ENCODE data around the gene STC2. TPM values are rescaled to one million over a fixed set of nuclear protein-coding genes. Genes with fewer than 3 reads are reported as not detected.

Gene STC2
- total RNA-seq, 1 donor from 2014 or later = 12.2 TPM

DNA sequence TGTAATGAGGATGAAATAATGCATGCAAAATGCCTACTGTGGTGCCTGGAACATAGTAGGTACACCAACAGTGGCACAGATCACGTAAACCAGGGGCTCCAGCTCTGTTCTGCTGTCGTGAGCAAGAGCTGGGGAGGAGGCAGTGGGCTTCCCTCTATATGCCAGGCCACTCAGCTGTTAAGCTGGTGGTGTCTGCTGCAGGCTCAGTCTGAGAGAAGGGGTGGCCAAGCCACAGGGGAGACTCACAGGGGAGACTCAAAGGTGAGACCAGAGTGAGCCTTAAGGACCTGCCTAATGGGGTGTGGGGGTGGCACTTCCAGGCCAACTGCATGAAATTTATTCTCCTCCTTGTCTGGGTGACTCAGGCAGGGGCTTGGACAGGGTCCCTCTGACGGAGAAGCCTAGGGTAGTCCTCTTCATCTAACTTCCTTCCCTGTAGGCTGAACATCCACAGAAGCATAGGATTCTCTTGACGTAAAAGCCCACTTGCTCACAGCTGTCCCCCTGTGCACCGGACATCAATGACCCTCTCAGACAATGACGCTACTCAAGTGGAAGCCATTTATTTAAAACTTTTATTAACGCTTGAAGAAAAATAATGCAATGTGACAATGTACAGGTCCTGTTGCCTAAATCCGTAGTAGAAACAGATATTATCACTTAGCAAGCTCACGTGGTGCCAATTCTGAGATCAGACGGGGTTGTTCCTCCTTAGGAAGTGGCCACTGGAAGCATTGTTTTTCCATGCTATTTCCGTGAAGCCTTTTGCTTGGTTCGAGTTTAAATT is 13.9 kb downstream of the STC2 start:
- H3K36me3 Mint-ChIP-seq (ENCODE audit: insufficient read depth) = peaks cover 16% of the 10 kb centered on the region
- DNase-seq (ENCODE audit: low spot score, unreplicated experiment) = no peak
- TF ChIP-seq, protein P1, sequence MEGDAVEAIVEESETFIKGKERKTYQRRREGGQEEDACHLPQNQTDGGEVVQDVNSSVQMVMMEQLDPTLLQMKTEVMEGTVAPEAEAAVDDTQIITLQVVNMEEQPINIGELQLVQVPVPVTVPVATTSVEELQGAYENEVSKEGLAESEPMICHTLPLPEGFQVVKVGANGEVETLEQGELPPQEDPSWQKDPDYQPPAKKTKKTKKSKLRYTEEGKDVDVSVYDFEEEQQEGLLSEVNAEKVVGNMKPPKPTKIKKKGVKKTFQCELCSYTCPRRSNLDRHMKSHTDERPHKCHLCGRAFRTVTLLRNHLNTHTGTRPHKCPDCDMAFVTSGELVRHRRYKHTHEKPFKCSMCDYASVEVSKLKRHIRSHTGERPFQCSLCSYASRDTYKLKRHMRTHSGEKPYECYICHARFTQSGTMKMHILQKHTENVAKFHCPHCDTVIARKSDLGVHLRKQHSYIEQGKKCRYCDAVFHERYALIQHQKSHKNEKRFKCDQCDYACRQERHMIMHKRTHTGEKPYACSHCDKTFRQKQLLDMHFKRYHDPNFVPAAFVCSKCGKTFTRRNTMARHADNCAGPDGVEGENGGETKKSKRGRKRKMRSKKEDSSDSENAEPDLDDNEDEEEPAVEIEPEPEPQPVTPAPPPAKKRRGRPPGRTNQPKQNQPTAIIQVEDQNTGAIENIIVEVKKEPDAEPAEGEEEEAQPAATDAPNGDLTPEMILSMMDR (IDR thresholded peaks at IDR 0.05; ENCODE audit: unreplicated experiment) = no peak
- H3K27ac Mint-ChIP-seq = no peak overlapping the region
- no peak overlapping the region for H3K4me3 Mint-ChIP-seq (ENCODE audit: low read depth)
- H3K4me1 Mint-ChIP-seq (ENCODE audit: low read depth) = peaks cover 16% of the 10 kb centered on the region
- no peaks in the 10 kb centered on the region for H3K9me3 Mint-ChIP-seq (ENCODE audit: low read depth)
- H3K27me3 Mint-ChIP-seq = peaks cover 19% of the 10 kb centered on the region

DNA sequence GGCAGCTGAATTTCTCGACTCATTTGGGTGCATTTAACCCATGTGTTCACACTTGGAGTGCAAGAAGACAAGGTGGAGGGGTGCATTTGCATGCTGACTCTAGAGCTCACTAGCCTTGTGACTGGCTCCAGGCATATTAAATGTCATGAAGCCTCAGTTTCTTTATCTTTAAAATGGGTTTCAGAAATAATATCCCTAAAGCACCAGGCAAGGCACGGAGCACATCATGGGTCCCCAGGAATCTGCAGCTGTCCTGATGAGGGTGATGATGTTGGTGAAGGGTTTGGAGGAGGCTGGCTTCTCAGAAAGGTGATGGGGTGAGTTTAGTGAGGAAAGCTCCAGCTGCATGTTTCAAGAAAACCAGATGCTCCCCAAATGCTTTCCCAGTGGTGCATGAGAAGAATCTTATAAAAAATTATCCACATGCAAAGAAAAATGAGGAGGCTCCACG is 14.8 kb downstream of the STC2 start:
- TF ChIP-seq, protein P1 (IDR thresholded peaks at IDR 0.05; ENCODE audit: unreplicated experiment) = no peak
- Mint-ChIP-seq H3K36me3 (ENCODE audit: insufficient read depth) (peaks cover 15% of the 10 kb centered on the region), H3K4me3 (ENCODE audit: low read depth) (no peak overlapping the region), H3K4me1 (ENCODE audit: low read depth) (peaks cover 16% of the 10 kb centered on the region), H3K27me3 (peaks cover 18% of the 10 kb centered on the region), H3K27ac (no peak overlapping the region), H3K9me3 (ENCODE audit: low read depth) (peaks cover 3% of the 10 kb centered on the region)
- no peak for DNase-seq (ENCODE audit: low spot score, unreplicated experiment)

DNA sequence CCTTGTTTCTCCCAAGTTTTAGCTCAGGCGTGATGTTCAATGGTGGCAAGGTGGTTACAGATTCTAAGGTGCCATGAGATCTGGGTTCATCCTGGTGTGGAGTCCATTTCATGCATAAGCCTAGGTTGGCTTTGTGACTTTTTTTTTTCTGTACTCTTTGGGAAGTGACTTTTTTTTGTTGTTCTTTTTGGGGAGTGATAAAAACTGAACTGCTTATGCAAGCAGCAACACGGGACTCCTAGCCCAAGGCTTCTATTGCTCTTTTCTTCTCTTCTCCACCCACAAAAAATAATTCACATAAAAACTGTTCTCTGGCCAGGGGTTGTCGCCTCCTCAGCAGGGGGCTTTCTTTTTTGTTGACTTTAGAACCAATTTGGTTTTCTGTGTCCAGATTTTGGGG is 15.4 kb downstream of the STC2 start:
- no peak for DNase-seq (ENCODE audit: low spot score, unreplicated experiment)
- Mint-ChIP-seq H3K27me3 (peaks cover 18% of the 10 kb centered on the region), H3K27ac (no peak overlapping the region), H3K4me3 (ENCODE audit: low read depth) (no peak overlapping the region), H3K9me3 (ENCODE audit: low read depth) (peaks cover 9% of the 10 kb centered on the region), H3K4me1 (ENCODE audit: low read depth) (peaks cover 16% of the 10 kb centered on the region), H3K36me3 (ENCODE audit: insufficient read depth) (peaks cover 11% of the 10 kb centered on the region)
- TF ChIP-seq, protein P1 (IDR thresholded peaks at IDR 0.05; ENCODE audit: unreplicated experiment) = no peak

DNA sequence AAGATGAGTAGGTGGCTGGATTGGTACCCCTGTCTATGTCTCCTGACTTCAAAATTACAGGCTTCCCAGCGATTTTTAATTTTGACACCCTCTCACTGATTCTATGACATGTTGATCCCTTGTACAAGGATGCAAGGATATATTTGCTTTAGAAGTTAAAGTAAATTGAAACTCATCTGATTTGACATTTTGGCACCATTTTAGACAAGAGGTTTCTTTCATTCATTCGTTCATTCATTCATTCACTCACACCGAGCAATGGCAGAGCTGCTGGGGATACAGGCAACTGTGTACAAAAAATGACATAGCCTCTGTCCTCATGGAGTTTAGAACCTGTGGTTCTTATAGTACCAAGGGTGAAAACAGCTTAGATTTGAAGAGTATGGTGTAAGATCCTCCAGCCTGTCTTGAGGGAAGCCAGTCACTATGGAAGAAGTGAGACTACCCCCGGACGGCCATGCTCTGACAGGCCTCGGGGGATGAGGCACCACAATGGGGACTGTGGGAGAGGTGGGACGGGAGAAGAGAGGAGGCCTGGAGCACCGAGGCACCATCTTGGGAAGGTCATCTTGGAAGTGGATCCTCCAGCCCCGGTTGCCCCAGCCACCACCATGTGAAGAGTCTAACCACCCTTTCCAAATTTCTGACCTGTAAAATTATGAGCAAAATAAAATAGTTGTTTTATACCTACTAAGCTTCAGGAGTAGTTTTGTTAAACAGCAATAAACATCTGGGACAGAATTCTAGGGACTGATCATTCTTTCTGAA is 16.2 kb downstream of the STC2 start:
- no peak for DNase-seq (ENCODE audit: low spot score, unreplicated experiment)
- Mint-ChIP-seq H3K27ac (no peak overlapping the region), H3K4me3 (ENCODE audit: low read depth) (no peak overlapping the region), H3K36me3 (ENCODE audit: insufficient read depth) (peaks cover 7% of the 10 kb centered on the region), H3K27me3 (peaks cover 18% of the 10 kb centered on the region), H3K9me3 (ENCODE audit: low read depth) (peaks cover 11% of the 10 kb centered on the region), H3K4me1 (ENCODE audit: low read depth) (peaks cover 12% of the 10 kb centered on the region)
- TF ChIP-seq, protein P1 (IDR thresholded peaks at IDR 0.05; ENCODE audit: unreplicated experiment) = no peak

Measured in progenitor cell of endocrine pancreas (in vitro differentiated cells).